K562 (cell line): ENCODE measurements around the gene SLC16A9. TPM values are rescaled to one million over a fixed set of nuclear protein-coding genes. Genes with fewer than 3 reads are reported as not detected.

Source experiments
- ATAC-seq: fragments of 200-7000 bp; cut with Tn5 transposase; 3 replicates; pipeline ENCODE4 v1.9.1; 2020; ENCODE audit warnings: moderate library complexity
- BruUV-seq: library from RNA; stranded (reverse); fragments of 400-500 nt; replicated peaks from 2 replicates; lab custom pipeline; 2021; lab: Mats Ljungman, UMichigan
- CTCF ChIA-PET: fragments of 300-600 bp; formaldehyde crosslinking; extraction: SDS; loops from one replicate; lab custom pipeline; 2021; ENCODE audit warnings: low intra/inter-chr PET ratio; lab: Yijun Ruan, JAX
- POLR2A ChIA-PET: fragments of 300-600, 350-650 bp; sonication (Branson Sonifier 250); formaldehyde crosslinking; extraction: SDS; loops from one replicate; lab custom pipeline; 2021; ENCODE audit warnings: antibody characterized with exemption, inconsistent platforms; lab: Yijun Ruan, JAX
- DNase-seq, 4 experiments: peaks; one replicate each; pipeline versions ENCODE4 v3.0.0 to v3.0.0-alpha.2; 2011 to 2018; ENCODE audit warnings: low spot score in 3 of 4, mixed read lengths in 3 of 4; ENCODE audit errors: extremely low read depth in 1 of 4
- FAIRE-seq: peaks from 2 replicates; lab custom pipeline; 2011; peaks lifted over from hg19 to GRCh38; lab: Jason Lieb, UNC
- H2AFZ ChIP-seq: 2 replicates; pipeline ENCODE4 v1.6.0; 2011; ENCODE audit warnings: low read depth, low read length, control low read depth, inconsistent platforms
- H3K27ac ChIP-seq: fragments of 200-600 bp; 3 replicates; pipeline ENCODE4 v1.8.0; 2011; ENCODE audit warnings: low read depth, mild to moderate bottlenecking, control low read depth, inconsistent platforms, low read length, moderate library complexity, mixed read lengths; ENCODE audit errors: extremely low read depth
- H3K27me3 ChIP-seq, 2 experiments: fragments of 300-600 bp in 1 of 2; 2 replicates in 1 of 2; 3 replicates in 1 of 2; pipeline versions ENCODE4 v1.6.0 to v1.8.0; 2011; ENCODE audit warnings: inconsistent platforms in 2 of 2, low read length in 2 of 2, mild to moderate bottlenecking in 1 of 2, mixed read lengths in 1 of 2, moderate library complexity in 1 of 2; ENCODE audit not compliant: control insufficient read depth in 2 of 2, insufficient read depth in 2 of 2
- H3K36me3 ChIP-seq: fragments of 300-600 bp; 3 replicates; pipeline ENCODE4 v1.8.0; 2011; ENCODE audit warnings: mild to moderate bottlenecking, low read length, inconsistent platforms; ENCODE audit not compliant: control insufficient read depth, insufficient read depth
- H3K4me1 ChIP-seq, 2 experiments: fragments of 200-600 bp in 1 of 2; replicated peaks in 1 of 2; 2 replicates in 1 of 2; 3 replicates in 1 of 2; pipeline versions ENCODE4 v1.5.1 to v1.8.0; 2011; ENCODE audit warnings: inconsistent platforms in 2 of 2, low read length in 2 of 2, mild to moderate bottlenecking in 1 of 2, mixed read lengths in 1 of 2, moderate library complexity in 1 of 2; ENCODE audit not compliant: control insufficient read depth in 2 of 2, insufficient read depth in 2 of 2
- H3K4me2 ChIP-seq: 2 replicates; pipeline ENCODE4 v1.6.1; 2011; ENCODE audit warnings: low read length, control low read depth, inconsistent platforms, mixed read lengths; ENCODE audit not compliant: insufficient read depth
- H3K4me3 ChIP-seq: fragments of 200-600 bp; sonication (generic), shearing (Covaris generic); 2 replicates; pipeline ENCODE4 v1.5.1; 2016; ENCODE audit warnings: control low read depth, inconsistent platforms
- H3K79me2 ChIP-seq: fragments of 200-600 bp; 3 replicates; pipeline ENCODE4 v1.8.0; 2011; ENCODE audit warnings: low read length, inconsistent platforms; ENCODE audit not compliant: control insufficient read depth, insufficient read depth
- H3K9ac ChIP-seq, 2 experiments: 2 replicates each; pipeline versions ENCODE4 v1.6.0 to v1.6.1; 2011; ENCODE audit warnings: low read depth in 2 of 2, low read length in 2 of 2, control low read depth in 1 of 2, inconsistent platforms in 1 of 2, mild to moderate bottlenecking in 1 of 2, mixed read lengths in 1 of 2; ENCODE audit not compliant: insufficient read depth in 1 of 2
- H3K9me1 ChIP-seq: one replicate; pipeline ENCODE4 v1.6.0; 2011; ENCODE audit warnings: inconsistent platforms, mild to moderate bottlenecking, low read length, moderate library complexity; ENCODE audit not compliant: control insufficient read depth, insufficient read depth
- H3K9me3 ChIP-seq: replicated peaks from 2 replicates; pipeline ENCODE4 v1.5.1; 2011; ENCODE audit warnings: low read depth, low read length, inconsistent platforms; ENCODE audit not compliant: control insufficient read depth, insufficient read depth
- H4K20me1 ChIP-seq: replicated peaks from 2 replicates; pipeline ENCODE4 v1.6.1; 2011; ENCODE audit warnings: low read length, inconsistent platforms, mixed read lengths; ENCODE audit not compliant: control insufficient read depth, insufficient read depth
- BRF2 ChIP-seq: IDR thresholded peaks from 3 replicates; pipeline ENCODE4 v1.6.1; 2011; ENCODE audit warnings: borderline replicate concordance, mild to moderate bottlenecking; ENCODE audit not compliant: insufficient read length, insufficient read depth
- CEBPG ChIP-seq, 3 experiments: fragments of 200-800 bp in 1 of 3; sonication (Bioruptor generic) in 1 of 3; sonication (generic) in 1 of 3; formaldehyde crosslinking in 1 of 3; IDR thresholded peaks in 2 of 3; conservative IDR thresholded peaks in 1 of 3; 2 replicates each; pipeline versions ENCODE4 v1.6.1 to v1.8.0; 2016 to 2022; ENCODE audit warnings: missing compliant biosample characterization in 2 of 3, missing genetic modification characterization in 2 of 3, mild to moderate bottlenecking in 1 of 3, missing genetic modification reagents in 1 of 3
- ELF2 ChIP-seq: fragments of 250-450 bp; sonication (Bioruptor Pico); IDR thresholded peaks from 2 replicates; pipeline ENCODE4 v1.5.0; 2021; ENCODE audit warnings: mild to moderate bottlenecking
- ERF ChIP-seq: fragments of 450-650 bp; formaldehyde crosslinking; IDR thresholded peaks from 2 replicates; pipeline ENCODE4 v1.4.0; 2020; ENCODE audit warnings: mild to moderate bottlenecking, mixed read lengths
- U2AF2 ChIP-seq: fragments of 200-400 bp; formaldehyde crosslinking; optimal IDR thresholded peaks from 2 replicates; pipeline ENCODE3; 2017; ENCODE audit warnings: low read depth, mild to moderate bottlenecking, low read length
- ZBTB9 ChIP-seq: fragments of 450-650 bp; formaldehyde crosslinking; IDR thresholded peaks from 2 replicates; pipeline ENCODE4 v1.4.0; 2020; ENCODE audit warnings: mild to moderate bottlenecking, moderate library complexity
- ZKSCAN3 ChIP-seq: fragments of 250-450 bp; sonication (Bioruptor Pico); IDR thresholded peaks from 2 replicates; pipeline ENCODE4 v1.4.0; 2020
- ZNF3 ChIP-seq: fragments of 250-450 bp; sonication (Bioruptor Pico); IDR thresholded peaks from 2 replicates; pipeline ENCODE4 v1.5.0; 2021; ENCODE audit warnings: mild to moderate bottlenecking, moderate library complexity
- ZNF318 ChIP-seq, 2 experiments: fragments of 450-650 bp; IDR thresholded peaks; 2 replicates each; pipeline ENCODE4 v1.6.1; 2016; ENCODE audit warnings: mild to moderate bottlenecking in 2 of 2, borderline replicate concordance in 1 of 2, low read depth in 1 of 2, moderate library complexity in 1 of 2
- WGBS: fragments of 100-300 bp; shearing (Covaris generic); methylation state at CpG from one replicate; pipeline ENCODE4 v1.1.6; 2016; ENCODE audit warnings: low coverage, mixed read lengths; ENCODE audit not compliant: insufficient coverage; ENCODE audit errors: missing lambda C conversion rate; 5-methylcytosine and 5-hydroxymethylcytosine counted together
- in situ Hi-C: fragments of 300-500 bp; cut with MboI; formaldehyde crosslinking; loops from 4 replicates; pipeline ENCODE4 v1.15.0; 2018; ENCODE audit warnings: inconsistent platforms, mixed read lengths
- intact Hi-C: fragments of 100-400 bp; cut with micrococcal nuclease; formaldehyde crosslinking; loops from 2 replicates; pipeline ENCODE4 v1.14.2; 2022
- polyA plus RNA-seq, 8 experiments: library from polyadenylated mRNA; depleted of rRNA in 4 of 8; stranded (reverse) in 5 of 8; unstranded in 3 of 8; fragments of >200 nt; fragmentation: Nextera tagmentation in 2 of 8; fragmentation: Illumina TruSeq in 1 of 8; extraction: Ambion mirVana in 2 of 8; extraction: Trizol in 1 of 8; gene quantifications; 2 replicates each; pipeline versions ENCODE4 v1.2.1 to v1.2.3, GENCODE V29; 2011 to 2014; ENCODE audit warnings: inconsistent platforms in 1 of 8, missing spikeins in 1 of 8
- total RNA-seq, 7 experiments: library from RNA; depleted of rRNA in 6 of 7; stranded (reverse); fragments of >200 nt in 6 of 7; fragmentation: Illumina TruSeq in 2 of 7; extraction: Trizol in 2 of 7; gene quantifications; 2 replicates each; pipeline versions ENCODE4 v1.2.1 to v1.2.3, GENCODE V29; 2011 to 2021; ENCODE audit warnings: low replicate concordance in 1 of 7

SLC16A9 gene
- total and polyA plus RNA-seq, 9 of the 15 experiments (the other 6 are each of a cell fraction or from before 2014, with no cell fraction given), result 0.90 to 6.4 (median 2.1) TPM

- TF ChIP-seq BRF2 (no peak), ZBTB9 (CRISPR knock-in tag) (no peak), ELF2 (CRISPR knock-in tag) (no peak), ZNF3 (CRISPR knock-in tag) (no peak), ZNF318 (IDR thresholded peaks at IDR 0.05; ENCODE audit: borderline replicate concordance in 1 of 2, low read depth in 1 of 2) (no peak), ZKSCAN3 (CRISPR knock-in tag) (no peak), ERF (no peak), CEBPG (CRISPR knock-in tag; IDR thresholded peaks at IDR 0.05) (no peak), CEBPG (tag; conservative IDR thresholded peaks at IDR 0.05 in 1 of 2, IDR thresholded peaks at IDR 0.05 in 1 of 2) (no peak), U2AF2 (no peak)
- Histone ChIP-seq H3K9ac (no peak overlapping the region), H3K9me3 (no peaks in the 10 kb centered on the region), H4K20me1 (no peaks in the 10 kb centered on the region), H3K79me2 (no peaks in the 10 kb centered on the region), H3K27me3 (no peaks in the 10 kb centered on the region), H2AFZ (no peak overlapping the region), H3K4me3 (no peak overlapping the region), H3K4me1 (no peaks in the 10 kb centered on the region), H3K4me2 (no peak overlapping the region), H3K36me3 (no peaks in the 10 kb centered on the region), H3K27ac (no peak overlapping the region), H3K9me1 (no peaks in the 10 kb centered on the region)
- intact Hi-C loops, result no loop called here
- no peak for DNase-seq
- in situ Hi-C loops, result loop anchor here (10.0 kb wide), 1 partner anchor 834 kb away; no protein-coding TSS in a partner anchor
- ChIA-PET CTCF (no interaction called here), POLR2A (no interaction called here)
- WGBS, result 0% methylated on average over 4 of the region's 4 CpGs
- no TSS peak for BruUV-seq
- no peak for ATAC-seq
- FAIRE-seq, result no peak
Measured at GRCh38 chr10:59618666-59619065, 91.0 kb downstream of the SLC16A9 start.
